Forelimb muscle (tissue), 1 donor: ENCODE results near the gene MCTP2. TPM values are rescaled to one million over a fixed set of nuclear protein-coding genes. Genes with fewer than 3 reads are reported as not detected.

Experiments used
- DNase-seq: peaks from one replicate; pipeline ENCODE4 v3.0.0-alpha.2; 2013; ENCODE audit warnings: low read depth
- polyA plus RNA-seq: library from polyadenylated mRNA; unstranded; fragments of 120-200 nt; gene quantifications from one replicate; pipeline ENCODE4 v1.2.1, GENCODE V29; 2013; ENCODE audit not compliant: insufficient read length

The MCTP2 gene
- polyA plus RNA-seq, 1 donor = 0.37 TPM

GRCh38 chr15:94263341-94264273, 32.2 kb downstream of the MCTP2 start:
- no peak for DNase-seq

GRCh38 chr15:94265009-94265408, 33.6 kb downstream of the MCTP2 start:
- no peak for DNase-seq

GRCh38 chr15:94265982-94266381, 34.6 kb downstream of the MCTP2 start:
- DNase-seq = no peak

GRCh38 chr15:94266789-94267188, 35.4 kb downstream of the MCTP2 start:
- DNase-seq = no peak

GRCh38 chr15:94269954-94270353, 38.6 kb downstream of the MCTP2 start:
- DNase-seq = no peak

GRCh38 chr15:94270570-94270969, 39.2 kb downstream of the MCTP2 start:
- DNase-seq = no peak

GRCh38 chr15:94272251-94272898, 41.0 kb downstream of the MCTP2 start:
- DNase-seq = no peak

- DNase-seq = no peak
Measured at GRCh38 chr15:94273826-94274225, 42.5 kb downstream of the MCTP2 start.

GRCh38 chr15:94274745-94275144, 43.4 kb downstream of the MCTP2 start:
- no peak for DNase-seq

- DNase-seq = no peak
Measured at GRCh38 chr15:94277485-94277884, 46.1 kb downstream of the MCTP2 start.

GRCh38 chr15:94279736-94280135, 48.4 kb downstream of the MCTP2 start:
- no peak for DNase-seq

- no peak for DNase-seq
Measured at GRCh38 chr15:94280301-94280700, 48.9 kb downstream of the MCTP2 start.

GRCh38 chr15:94282269-94283250, 51.2 kb downstream of the MCTP2 start:
- no peak for DNase-seq

GRCh38 chr15:94286583-94286982, 55.2 kb downstream of the MCTP2 start:
- no peak for DNase-seq

GRCh38 chr15:94287794-94288246, 56.5 kb downstream of the MCTP2 start:
- DNase-seq = no peak

- DNase-seq = no peak
Measured at GRCh38 chr15:94290730-94291129, 59.4 kb downstream of the MCTP2 start.

- DNase-seq = no peak
Measured at GRCh38 chr15:94293411-94294402, 62.3 kb downstream of the MCTP2 start.

GRCh38 chr15:94294556-94294955, 63.2 kb downstream of the MCTP2 start:
- no peak for DNase-seq

- DNase-seq = no peak
Measured at GRCh38 chr15:94295275-94295674, 63.9 kb downstream of the MCTP2 start.

GRCh38 chr15:94296717-94297116, 65.4 kb downstream of the MCTP2 start:
- no peak for DNase-seq
